Measurements from ENCODE around the gene NLN.

- no peak for TF ChIP-seq POLR2A (IDR thresholded peaks at IDR 0.05; ENCODE audit: low read depth, low read length)
- no peak for TF ChIP-seq CTCF (conservative IDR thresholded peaks at IDR 0.05; ENCODE audit: low read depth, low read length)
- TF ChIP-seq SMC3 (IDR thresholded peaks at IDR 0.05; ENCODE audit: low read depth, low read length): no peak
- no peak for TF ChIP-seq CHD1 (IDR thresholded peaks at IDR 0.05; ENCODE audit: low read depth, low read length)
- no peak for TF ChIP-seq NFE2L2 (IDR thresholded peaks at IDR 0.05; ENCODE audit: low read depth, low read length)
Observed at GRCh38 chr5:65775476-65775875, 53.5 kb downstream of the NLN start.
